MM.1S (cell line): ENCODE results near the gene OSBPL5.

Experiments
- DNase-seq: peaks from one replicate; pipeline ENCODE4 v3.0.0-alpha.2; 2015
- H2AFZ ChIP-seq: fragments of 300-600 bp; sonication (generic); 2 replicates; pipeline ENCODE4 v1.6.0; 2016; ENCODE audit warnings: antibody characterized with exemption, low read length
- H3F3A ChIP-seq: fragments of 300-600 bp; sonication (generic); 2 replicates; pipeline ENCODE4 v1.6.1; 2016; ENCODE audit warnings: mild to moderate bottlenecking, antibody characterized with exemption, low read length, moderate library complexity, mixed read lengths; ENCODE audit not compliant: insufficient read depth
- H3K27ac ChIP-seq: fragments of 300-600 bp; sonication (generic); 2 replicates; pipeline ENCODE4 v1.5.1; 2016; ENCODE audit warnings: mild to moderate bottlenecking, low read length
- H3K27me3 ChIP-seq: fragments of 300-600 bp; sonication (generic); replicated peaks from 2 replicates; pipeline ENCODE4 v1.6.0; 2016; ENCODE audit warnings: low read length; ENCODE audit not compliant: insufficient read depth
- H3K36me3 ChIP-seq: fragments of 300-600 bp; sonication (generic); replicated peaks from 2 replicates; pipeline ENCODE4 v1.6.1; 2016; ENCODE audit warnings: mild to moderate bottlenecking, low read length, mixed read lengths; ENCODE audit not compliant: insufficient read depth
- H3K4me1 ChIP-seq: fragments of 300-600 bp; sonication (generic); 2 replicates; pipeline ENCODE4 v1.6.1; 2016; ENCODE audit warnings: low read length, mixed read lengths
- H3K4me2 ChIP-seq: fragments of 300-600 bp; sonication (generic); 2 replicates; pipeline ENCODE4 v1.6.0; 2016; ENCODE audit warnings: low read depth, low read length
- H3K4me3 ChIP-seq: fragments of 300-600 bp; sonication (generic); 2 replicates; pipeline ENCODE4 v1.5.1; 2016; ENCODE audit warnings: low read length, mixed read lengths
- H3K79me2 ChIP-seq: fragments of 300-600 bp; sonication (generic); 2 replicates; pipeline ENCODE4 v1.6.1; 2016; ENCODE audit warnings: mixed run types, low read length, mixed read lengths
- H3K9ac ChIP-seq: fragments of 300-600 bp; sonication (generic); 2 replicates; pipeline ENCODE4 v1.6.1; 2016; ENCODE audit warnings: low read length, mixed read lengths
- H3K9me2 ChIP-seq: fragments of 300-600 bp; sonication (generic); replicated peaks from 2 replicates; pipeline ENCODE4 v1.6.1; 2016; ENCODE audit warnings: mild to moderate bottlenecking, low read length, mixed read lengths; ENCODE audit not compliant: insufficient read depth
- H3K9me3 ChIP-seq: fragments of 300-600 bp; sonication (generic); replicated peaks from 2 replicates; pipeline ENCODE4 v1.6.1; 2016; ENCODE audit warnings: mild to moderate bottlenecking, low read length, mixed read lengths; ENCODE audit not compliant: insufficient read depth
- H4K20me1 ChIP-seq: fragments of 300-600 bp; sonication (generic); 2 replicates; pipeline ENCODE4 v1.6.1; 2016; ENCODE audit warnings: mild to moderate bottlenecking, low read length, moderate library complexity, mixed read lengths; ENCODE audit not compliant: insufficient read depth
- EZH2 ChIP-seq: fragments of 300-600 bp; sonication (generic); optimal IDR thresholded peaks from 2 replicates; pipeline ENCODE3; 2017; ENCODE audit warnings: low read depth, mild to moderate bottlenecking, antibody characterized with exemption, low read length, mixed read lengths
- EZH2phosphoT487 ChIP-seq: fragments of 300-600 bp; sonication (generic); IDR thresholded peaks from 2 replicates; pipeline ENCODE4 v1.6.1; 2018; ENCODE audit warnings: antibody characterized with exemption, low read length
- TF ChIP-seq, protein P1 (sequence below): fragments of 300-600 bp; sonication (generic); IDR thresholded peaks from 2 replicates; pipeline ENCODE4 v1.5.1; 2016; ENCODE audit warnings: antibody characterized with exemption, low read length, mixed read lengths

The OSBPL5 gene

DNA sequence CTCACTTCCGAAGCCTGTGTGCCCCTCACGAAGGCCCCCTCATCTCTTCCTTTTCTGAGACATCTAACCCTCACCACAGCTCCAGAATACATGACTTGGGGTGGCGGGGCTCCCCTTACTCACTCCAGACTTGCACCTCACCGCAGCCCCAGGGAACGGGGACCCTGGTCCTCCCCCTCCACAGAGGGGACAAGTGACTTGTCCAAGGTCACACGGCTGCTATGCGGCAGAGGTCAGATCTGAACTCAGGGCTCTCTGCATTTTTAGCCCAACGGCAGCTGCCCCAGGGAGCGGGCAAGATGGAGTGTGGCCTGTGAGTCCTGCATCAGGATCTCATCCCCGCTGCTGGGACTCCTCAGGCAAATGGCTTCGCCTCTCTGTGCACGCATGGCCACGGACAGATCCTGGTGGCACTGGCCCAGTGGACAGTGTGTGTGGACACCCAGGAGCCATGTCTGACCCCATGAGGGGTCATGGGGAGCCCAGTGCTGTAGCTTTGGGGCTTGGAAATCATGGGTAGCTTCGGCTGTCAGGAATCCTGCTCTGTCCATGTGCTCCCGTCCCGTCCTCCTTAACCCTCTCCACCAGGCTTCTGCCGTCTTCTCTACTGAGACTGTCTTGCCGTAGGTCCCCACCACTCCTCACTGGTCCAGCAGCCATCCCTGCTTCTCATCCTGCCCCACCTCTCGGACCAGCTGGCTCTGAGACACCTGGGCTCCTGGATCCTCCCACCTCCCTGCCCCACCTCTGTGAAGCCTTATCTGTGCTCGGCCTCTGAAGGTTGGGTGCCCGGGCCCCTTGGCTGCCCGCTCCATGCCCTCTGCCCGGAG, 59.9 kb downstream of the OSBPL5 start:
- Histone ChIP-seq H3K9ac (no peak overlapping the region), H3K9me2 (no peaks in the 10 kb centered on the region), H3K79me2 (no peaks in the 10 kb centered on the region), H3K27me3 (no peaks in the 10 kb centered on the region), H3K27ac (no peak overlapping the region), H3K36me3 (no peaks in the 10 kb centered on the region), H3K4me2 (no peak overlapping the region), H3F3A (no peaks in the 10 kb centered on the region), H3K4me3 (no peak overlapping the region), H3K9me3 (no peaks in the 10 kb centered on the region), H3K4me1 (no peaks in the 10 kb centered on the region), H4K20me1 (no peaks in the 10 kb centered on the region), H2AFZ (no peak overlapping the region)
- DNase-seq, result no peak
- TF ChIP-seq, protein P1, sequence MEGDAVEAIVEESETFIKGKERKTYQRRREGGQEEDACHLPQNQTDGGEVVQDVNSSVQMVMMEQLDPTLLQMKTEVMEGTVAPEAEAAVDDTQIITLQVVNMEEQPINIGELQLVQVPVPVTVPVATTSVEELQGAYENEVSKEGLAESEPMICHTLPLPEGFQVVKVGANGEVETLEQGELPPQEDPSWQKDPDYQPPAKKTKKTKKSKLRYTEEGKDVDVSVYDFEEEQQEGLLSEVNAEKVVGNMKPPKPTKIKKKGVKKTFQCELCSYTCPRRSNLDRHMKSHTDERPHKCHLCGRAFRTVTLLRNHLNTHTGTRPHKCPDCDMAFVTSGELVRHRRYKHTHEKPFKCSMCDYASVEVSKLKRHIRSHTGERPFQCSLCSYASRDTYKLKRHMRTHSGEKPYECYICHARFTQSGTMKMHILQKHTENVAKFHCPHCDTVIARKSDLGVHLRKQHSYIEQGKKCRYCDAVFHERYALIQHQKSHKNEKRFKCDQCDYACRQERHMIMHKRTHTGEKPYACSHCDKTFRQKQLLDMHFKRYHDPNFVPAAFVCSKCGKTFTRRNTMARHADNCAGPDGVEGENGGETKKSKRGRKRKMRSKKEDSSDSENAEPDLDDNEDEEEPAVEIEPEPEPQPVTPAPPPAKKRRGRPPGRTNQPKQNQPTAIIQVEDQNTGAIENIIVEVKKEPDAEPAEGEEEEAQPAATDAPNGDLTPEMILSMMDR, result no peak
- TF ChIP-seq EZH2phosphoT487 (no peak), EZH2 (no peak)

DNA sequence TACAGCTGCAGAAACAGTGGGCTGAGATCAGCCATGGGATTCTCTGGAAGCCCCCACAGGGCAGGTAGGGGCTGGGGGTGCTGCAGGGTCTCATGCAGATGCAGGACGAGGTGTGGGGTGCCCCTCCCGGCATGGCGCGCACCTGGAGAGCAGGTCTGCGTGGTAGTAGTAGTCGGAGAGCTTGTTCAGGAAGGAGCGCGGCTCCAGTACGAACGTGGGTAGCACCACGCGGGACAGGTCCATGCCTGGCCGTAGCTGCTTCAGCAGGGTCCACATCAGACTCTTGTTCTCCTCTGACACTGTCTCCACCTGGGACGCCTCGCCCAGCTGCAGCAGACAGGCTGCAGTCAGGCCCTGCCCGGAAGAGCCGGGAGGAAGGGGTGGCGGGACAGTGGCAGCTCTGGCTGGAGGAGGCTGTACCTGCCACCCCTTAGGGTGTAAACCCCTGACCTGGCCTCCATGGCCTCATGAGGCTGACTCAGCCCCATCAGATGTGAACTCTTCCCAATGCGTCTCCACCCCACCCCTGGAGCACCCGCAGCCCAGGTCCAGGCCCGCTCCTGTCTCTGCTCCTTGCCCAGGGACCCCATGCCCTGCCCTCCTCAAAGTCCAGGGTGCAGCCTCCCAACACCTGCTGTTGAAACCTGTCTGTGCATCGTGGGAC, 60.9 kb downstream of the OSBPL5 start:
- Histone ChIP-seq H3K27ac (no peak overlapping the region), H3K9ac (no peak overlapping the region), H3K4me1 (no peaks in the 10 kb centered on the region)

DNA sequence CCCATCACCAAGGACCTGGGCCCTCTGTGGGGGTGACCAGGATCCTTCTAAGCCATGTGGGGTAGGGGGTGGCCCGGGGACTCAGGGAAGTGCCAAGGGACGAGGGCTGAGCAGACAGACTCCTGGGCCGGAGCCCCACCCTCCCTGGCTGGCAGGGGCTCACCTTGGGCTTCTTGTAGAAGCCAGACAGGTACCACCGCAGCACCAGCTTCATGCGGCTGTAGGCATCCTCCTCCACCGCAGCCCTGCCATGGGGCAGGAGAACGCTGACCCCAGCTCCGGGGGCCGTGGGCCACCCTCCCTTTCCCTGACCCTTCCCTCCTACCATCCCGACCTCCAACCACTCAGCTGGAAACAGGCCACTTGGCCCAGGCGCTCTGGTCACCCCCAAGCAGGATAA, 62.0 kb downstream of the OSBPL5 start:
- DNase-seq, result no peak
- Histone ChIP-seq H2AFZ (no peak overlapping the region), H3K4me2 (no peak overlapping the region), H3K27ac (no peak overlapping the region), H3K4me3 (no peak overlapping the region), H4K20me1 (no peaks in the 10 kb centered on the region), H3K9ac (no peak overlapping the region), H3K4me1 (no peaks in the 10 kb centered on the region), H3K27me3 (no peaks in the 10 kb centered on the region), H3F3A (no peaks in the 10 kb centered on the region), H3K79me2 (no peaks in the 10 kb centered on the region), H3K9me3 (no peaks in the 10 kb centered on the region), H3K9me2 (no peaks in the 10 kb centered on the region), H3K36me3 (no peaks in the 10 kb centered on the region)
- TF ChIP-seq EZH2, result no peak
- TF ChIP-seq, protein P1, result no peak
- no peak for TF ChIP-seq EZH2phosphoT487

More for the DNA sequence above, 60.9 kb downstream of the OSBPL5 start:
- H2AFZ ChIP-seq, result no peak overlapping the region
- H3K4me2 ChIP-seq, result no peak overlapping the region
- no peaks in the 10 kb centered on the region for H3K9me2 ChIP-seq
- no peaks in the 10 kb centered on the region for H3K36me3 ChIP-seq
- no peaks in the 10 kb centered on the region for H3K79me2 ChIP-seq
- no peaks in the 10 kb centered on the region for H3K9me3 ChIP-seq
- no peaks in the 10 kb centered on the region for H3F3A ChIP-seq
- H4K20me1 ChIP-seq, result no peaks in the 10 kb centered on the region
- DNase-seq, result no peak
- no peak for TF ChIP-seq EZH2
- TF ChIP-seq EZH2phosphoT487, result no peak
- TF ChIP-seq, protein P1, result no peak
- no peak overlapping the region for H3K4me3 ChIP-seq
- H3K27me3 ChIP-seq, result no peaks in the 10 kb centered on the region
